CD4-positive, alpha-beta T cell treated with Interleukin-21 for 1 hour (primary cell): Measurements from ENCODE around the gene FYN.

Experiments used
- DNase-seq: peaks from one replicate; pipeline ENCODE4 v3.0.0-alpha.2; 2020

FYN gene

GRCh38 chr6:111806165-111806547, 67.1 kb downstream of the FYN start:
- DNase-seq = no peak

- DNase-seq = no peak
Observed at GRCh38 chr6:111805511-111806164, 67.6 kb downstream of the FYN start.

- DNase-seq = peak; percentile 86
Observed at GRCh38 chr6:111804627-111805235, 68.5 kb downstream of the FYN start.

- DNase-seq = no peak
Observed at GRCh38 chr6:111803804-111804203, 69.4 kb downstream of the FYN start.

GRCh38 chr6:111803371-111803770, 69.9 kb downstream of the FYN start:
- DNase-seq = no peak

- no peak for DNase-seq
Observed at GRCh38 chr6:111802720-111803330, 70.4 kb downstream of the FYN start.

GRCh38 chr6:111802015-111802414, 71.2 kb downstream of the FYN start:
- DNase-seq = no peak

GRCh38 chr6:111800821-111801220, 72.4 kb downstream of the FYN start:
- no peak for DNase-seq

- no peak for DNase-seq
Observed at GRCh38 chr6:111800259-111800765, 72.9 kb downstream of the FYN start.

GRCh38 chr6:111799576-111800258, 73.5 kb downstream of the FYN start:
- no peak for DNase-seq

- DNase-seq = no peak
Observed at GRCh38 chr6:111798281-111798725, 74.9 kb downstream of the FYN start.

GRCh38 chr6:111796310-111796918, 76.8 kb downstream of the FYN start:
- no peak for DNase-seq

GRCh38 chr6:111795558-111795957, 77.7 kb downstream of the FYN start:
- no peak for DNase-seq

GRCh38 chr6:111794727-111795452, 78.4 kb downstream of the FYN start:
- DNase-seq = peak; percentile 47

- DNase-seq = no peak
Observed at GRCh38 chr6:111794300-111794699, 79.0 kb downstream of the FYN start.

- DNase-seq = peak; percentile 72
Observed at GRCh38 chr6:111793711-111794111, 79.5 kb downstream of the FYN start.

- no peak for DNase-seq
Observed at GRCh38 chr6:111792914-111793700, 80.1 kb downstream of the FYN start.

GRCh38 chr6:111792241-111792640, 81.0 kb downstream of the FYN start:
- no peak for DNase-seq

- DNase-seq = no peak
Observed at GRCh38 chr6:111791415-111791814, 81.8 kb downstream of the FYN start.

GRCh38 chr6:111789598-111789997, 83.7 kb downstream of the FYN start:
- DNase-seq = no peak
